HEK293T (cell line): ENCODE measurements around the gene MDFIC.

ENCODE experiments used
- CTCF ChIA-PET: fragments of 350-600 bp; formaldehyde crosslinking; extraction: SDS; loops from one replicate; lab custom pipeline; 2021; ENCODE audit warnings: antibody characterized with exemption, inconsistent platforms; lab: Yijun Ruan, JAX
- POLR2A ChIA-PET: fragments of 350-600 bp; formaldehyde crosslinking; extraction: SDS; loops from one replicate; lab custom pipeline; 2020; ENCODE audit warnings: antibody characterized with exemption, inconsistent platforms; lab: Yijun Ruan, JAX
- DNase-seq: peaks from one replicate; pipeline ENCODE4 v3.0.0; 2012; ENCODE audit warnings: mixed read lengths; ENCODE audit errors: extremely low spot score
- ARNT ChIP-seq: fragments of 450-650 bp; IDR thresholded peaks from 2 replicates; pipeline ENCODE4 v1.6.1; 2017; ENCODE audit warnings: mild to moderate bottlenecking
- BHLHE40 ChIP-seq: fragments of 450-650 bp; IDR thresholded peaks from 2 replicates; pipeline ENCODE4 v1.6.1; 2016; ENCODE audit warnings: mild to moderate bottlenecking, moderate library complexity, borderline replicate concordance
- CTBP1 ChIP-seq: fragments of 450-650 bp; IDR thresholded peaks from 2 replicates; pipeline ENCODE4 v1.6.1; 2016; ENCODE audit warnings: borderline replicate concordance
- ELF4 ChIP-seq: fragments of 450-650 bp; IDR thresholded peaks from 2 replicates; pipeline ENCODE4 v1.6.1; 2017; ENCODE audit warnings: antibody characterized with exemption
- FOXA1 ChIP-seq: fragments of 450-650 bp; IDR thresholded peaks from 2 replicates; pipeline ENCODE4 v1.6.1; 2016; ENCODE audit warnings: mild to moderate bottlenecking
- FOXK2 ChIP-seq: fragments of 450-650 bp; IDR thresholded peaks from 2 replicates; pipeline ENCODE4 v1.6.1; 2016; ENCODE audit warnings: mild to moderate bottlenecking
- FOXM1 ChIP-seq: fragments of 450-650 bp; IDR thresholded peaks from 2 replicates; pipeline ENCODE4 v1.6.1; 2017; ENCODE audit warnings: mild to moderate bottlenecking, borderline replicate concordance
- HDGF ChIP-seq: fragments of 450-650 bp; IDR thresholded peaks from 2 replicates; pipeline ENCODE4 v1.6.1; 2017; ENCODE audit warnings: antibody characterized with exemption, borderline replicate concordance
- L3MBTL2 ChIP-seq: fragments of 450-650 bp; conservative IDR thresholded peaks from 2 replicates; pipeline ENCODE4 v1.6.1; 2016; ENCODE audit warnings: mild to moderate bottlenecking
- LEF1 ChIP-seq: fragments of 450-650 bp; IDR thresholded peaks from 2 replicates; pipeline ENCODE4 v1.6.1; 2017; ENCODE audit warnings: mild to moderate bottlenecking, borderline replicate concordance
- NFRKB ChIP-seq: fragments of 450-650 bp; IDR thresholded peaks from 2 replicates; pipeline ENCODE4 v1.6.1; 2016; ENCODE audit warnings: mild to moderate bottlenecking, moderate library complexity
- PKNOX1 ChIP-seq: fragments of 450-650 bp; IDR thresholded peaks from 2 replicates; pipeline ENCODE4 v1.6.1; 2016
- SP1 ChIP-seq: fragments of 450-650 bp; IDR thresholded peaks from 2 replicates; pipeline ENCODE4 v1.6.1; 2017
- ZNF384 ChIP-seq: fragments of 450-650 bp; IDR thresholded peaks from 2 replicates; pipeline ENCODE4 v1.6.1; 2016

The MDFIC gene

GRCh38 chr7:115066634-115067033 is 144.7 kb downstream of the MDFIC start:
- no peak for DNase-seq
- CTCF ChIA-PET = no interaction called here
- POLR2A ChIA-PET = no interaction called here

GRCh38 chr7:115068220-115068619 is 146.3 kb downstream of the MDFIC start:
- TF ChIP-seq HDGF (no peak), L3MBTL2 (no peak), ZNF384 (no peak), FOXK2 (no peak), FOXA1 (no peak)
- ChIA-PET CTCF (interaction anchor here (0.6 kb wide), 1 partner anchor 733 kb away, joined by 8 read pairs; no protein-coding TSS in a partner anchor), POLR2A (no interaction called here)
- DNase-seq = no peak

More at GRCh38 chr7:115066634-115067033, 144.7 kb downstream of the MDFIC start:
- TF ChIP-seq ELF4 (no peak), PKNOX1 (no peak), BHLHE40 (no peak), FOXM1 (no peak), NFRKB (no peak), LEF1 (no peak), FOXA1 (no peak), CTBP1 (no peak), SP1 (no peak), HDGF (no peak), ARNT (no peak)
